GM19467 (cell line): ENCODE data around the gene CHST15.

Experiments
- ATAC-seq: cut with Tn5 transposase; IDR thresholded peaks from one replicate; pipeline ENCODE4 v1.9.1; 2021; ENCODE audit warnings: mild to moderate bottlenecking, moderate library complexity; ENCODE audit not compliant: unreplicated experiment

The CHST15 gene

DNA sequence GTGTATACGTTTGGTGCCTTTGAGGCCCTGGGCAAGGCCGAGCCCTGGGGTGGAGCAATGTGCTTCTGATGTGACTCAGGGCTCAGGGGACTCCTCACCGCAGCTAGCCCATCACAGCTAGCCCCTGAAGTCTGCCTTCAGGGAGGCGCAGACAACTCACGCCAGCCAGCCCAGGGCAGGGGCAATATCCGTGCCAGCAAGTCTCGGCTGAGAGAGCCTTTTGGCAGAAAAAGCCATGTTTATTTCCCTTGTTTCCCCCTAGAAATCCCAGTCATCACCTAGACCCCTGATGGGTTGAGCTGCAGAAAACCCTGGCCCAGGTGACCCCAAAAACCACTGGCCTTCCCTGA, 90.4 kb downstream of the CHST15 start:
- no peak for ATAC-seq

DNA sequence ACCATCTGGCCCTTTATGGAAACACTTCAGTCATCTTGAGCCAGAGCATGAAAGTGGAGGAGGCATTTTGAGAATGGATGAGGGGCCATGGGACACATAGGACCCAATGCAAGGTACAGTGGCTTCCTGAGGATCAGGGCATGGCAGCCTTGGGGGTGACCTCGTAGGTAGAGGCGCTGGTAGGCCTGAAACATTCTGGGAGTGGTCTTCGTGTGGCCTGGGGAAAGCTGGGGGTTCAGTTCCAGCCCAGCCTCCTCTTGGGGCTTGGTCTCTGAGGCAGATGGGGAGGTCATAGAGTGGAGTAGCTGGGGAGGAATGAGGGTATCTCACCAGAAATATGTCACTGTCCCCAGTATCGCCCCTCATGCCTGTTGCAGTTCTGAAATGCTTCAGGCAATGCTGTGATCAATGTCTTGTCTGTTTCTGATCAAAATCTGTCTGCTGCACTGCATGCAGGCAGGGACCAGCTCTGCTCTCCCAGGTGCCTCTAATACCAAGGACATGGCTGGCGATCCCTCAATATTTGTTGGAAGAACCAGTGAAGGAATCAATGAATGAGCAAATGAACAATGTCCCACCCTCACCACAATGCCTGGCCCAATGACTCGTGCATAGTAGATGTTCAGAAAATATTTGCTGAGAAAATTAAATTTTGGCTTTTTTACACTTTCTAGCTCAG, 90.9 kb downstream of the CHST15 start:
- ATAC-seq: no peak

DNA sequence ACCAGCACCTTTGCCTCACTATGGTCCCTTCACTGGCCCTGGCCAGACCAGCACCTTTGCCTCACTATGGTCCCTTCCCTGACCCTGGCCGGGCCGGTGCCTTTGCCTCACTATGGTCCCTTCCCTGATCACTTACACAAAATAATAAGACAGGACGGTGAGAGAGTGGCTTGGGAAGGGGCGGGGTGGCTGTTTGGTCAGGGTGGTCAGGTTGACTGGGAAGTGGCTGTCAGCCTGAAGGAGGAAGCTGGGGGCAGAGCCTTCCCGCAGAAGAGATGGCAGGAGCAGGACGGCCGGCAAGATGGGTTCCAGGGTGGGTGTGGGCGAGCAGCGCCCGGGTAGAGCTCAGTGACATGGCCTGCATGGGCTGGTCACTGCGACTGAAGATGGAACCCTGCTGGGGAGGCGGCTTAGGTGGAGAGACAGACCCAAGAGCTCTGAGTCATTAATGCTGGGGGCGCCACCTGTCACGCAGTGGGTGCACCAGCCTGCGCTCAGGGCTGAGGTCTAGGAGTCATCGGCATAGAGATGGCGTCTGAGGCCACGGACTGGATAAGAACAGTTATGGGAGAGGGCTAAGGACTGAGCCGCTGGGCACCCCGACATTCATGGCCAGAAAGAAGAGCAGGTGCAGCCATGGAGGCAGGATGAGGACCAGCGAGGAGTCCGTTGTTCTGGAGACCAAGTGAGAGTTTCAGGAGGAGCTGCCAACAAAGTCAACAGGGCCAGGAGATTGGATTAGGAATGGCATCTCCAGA, 91.8 kb downstream of the CHST15 start:
- ATAC-seq: no peak

DNA sequence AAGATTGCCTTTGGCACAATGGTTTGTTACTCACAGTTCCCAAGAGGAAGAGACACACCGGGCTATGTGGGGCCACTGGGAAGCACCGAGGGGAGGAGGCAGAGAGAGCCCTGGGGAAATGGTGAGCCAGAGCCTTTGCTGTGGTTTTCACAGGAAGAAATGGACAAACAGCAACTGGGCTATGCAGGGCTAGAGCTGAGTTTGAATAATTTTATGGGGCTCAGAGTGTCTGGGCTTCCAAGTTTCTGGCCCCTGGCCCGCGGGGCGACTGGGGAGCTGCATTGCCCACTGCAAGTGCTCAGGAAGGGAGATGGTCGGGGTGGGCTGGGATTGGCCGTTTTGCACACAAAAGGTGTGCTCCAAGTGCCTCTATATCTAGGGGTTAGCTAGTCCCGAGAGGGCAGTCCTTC, 92.6 kb downstream of the CHST15 start:
- ATAC-seq: no peak

DNA sequence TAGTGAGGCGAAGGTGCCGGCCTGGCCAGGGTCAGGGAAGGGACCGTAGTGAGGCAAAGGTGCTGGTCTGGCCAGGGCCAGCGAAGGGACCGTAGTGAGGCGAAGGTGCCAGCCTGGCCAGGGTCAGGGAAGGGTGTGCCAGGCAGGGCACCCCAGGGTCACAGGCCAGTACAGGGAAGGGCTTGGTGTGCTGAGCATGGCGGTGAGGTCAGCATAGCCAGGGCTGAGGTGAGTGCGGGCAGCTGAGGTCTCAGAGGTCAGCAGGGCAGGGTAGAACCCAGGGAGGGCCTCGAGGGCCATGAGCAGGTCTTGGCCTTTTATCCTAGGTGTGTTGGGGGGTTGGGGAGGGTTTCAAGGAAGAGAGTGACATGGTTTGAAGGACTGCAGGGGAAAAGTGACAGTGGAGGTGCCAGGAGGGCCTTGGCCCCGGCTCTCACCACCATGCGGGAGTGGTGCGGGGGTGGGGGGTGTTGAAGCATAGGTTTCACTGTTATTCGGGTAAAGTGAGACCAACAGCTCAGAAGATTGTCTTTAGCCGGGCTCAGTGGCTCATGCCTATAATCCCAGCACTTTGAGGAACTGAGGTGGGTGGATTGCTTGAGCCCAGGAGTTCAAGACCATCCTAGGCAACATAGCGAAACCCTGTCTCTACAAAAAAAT, 93.3 kb downstream of the CHST15 start:
- ATAC-seq: no peak

DNA sequence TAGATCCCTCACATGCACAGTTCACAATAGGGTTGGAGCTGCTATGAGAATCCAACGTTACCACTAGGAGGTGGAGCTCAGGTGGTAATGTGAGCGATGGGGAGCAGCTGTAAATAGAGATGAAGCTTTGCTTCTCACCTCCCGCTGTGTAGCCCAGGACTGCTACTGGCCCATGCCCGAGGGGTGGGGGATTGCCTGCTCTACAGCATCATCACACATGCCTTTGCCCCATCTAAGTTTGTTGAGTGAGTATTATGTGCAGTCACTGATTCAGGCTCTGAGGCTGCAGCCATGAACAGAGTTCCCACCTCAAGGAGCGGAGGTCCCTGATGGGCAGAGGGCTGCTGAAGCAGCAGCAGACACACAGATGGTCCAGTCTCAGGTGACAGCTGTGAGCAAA, 94.1 kb downstream of the CHST15 start:
- no peak for ATAC-seq

DNA sequence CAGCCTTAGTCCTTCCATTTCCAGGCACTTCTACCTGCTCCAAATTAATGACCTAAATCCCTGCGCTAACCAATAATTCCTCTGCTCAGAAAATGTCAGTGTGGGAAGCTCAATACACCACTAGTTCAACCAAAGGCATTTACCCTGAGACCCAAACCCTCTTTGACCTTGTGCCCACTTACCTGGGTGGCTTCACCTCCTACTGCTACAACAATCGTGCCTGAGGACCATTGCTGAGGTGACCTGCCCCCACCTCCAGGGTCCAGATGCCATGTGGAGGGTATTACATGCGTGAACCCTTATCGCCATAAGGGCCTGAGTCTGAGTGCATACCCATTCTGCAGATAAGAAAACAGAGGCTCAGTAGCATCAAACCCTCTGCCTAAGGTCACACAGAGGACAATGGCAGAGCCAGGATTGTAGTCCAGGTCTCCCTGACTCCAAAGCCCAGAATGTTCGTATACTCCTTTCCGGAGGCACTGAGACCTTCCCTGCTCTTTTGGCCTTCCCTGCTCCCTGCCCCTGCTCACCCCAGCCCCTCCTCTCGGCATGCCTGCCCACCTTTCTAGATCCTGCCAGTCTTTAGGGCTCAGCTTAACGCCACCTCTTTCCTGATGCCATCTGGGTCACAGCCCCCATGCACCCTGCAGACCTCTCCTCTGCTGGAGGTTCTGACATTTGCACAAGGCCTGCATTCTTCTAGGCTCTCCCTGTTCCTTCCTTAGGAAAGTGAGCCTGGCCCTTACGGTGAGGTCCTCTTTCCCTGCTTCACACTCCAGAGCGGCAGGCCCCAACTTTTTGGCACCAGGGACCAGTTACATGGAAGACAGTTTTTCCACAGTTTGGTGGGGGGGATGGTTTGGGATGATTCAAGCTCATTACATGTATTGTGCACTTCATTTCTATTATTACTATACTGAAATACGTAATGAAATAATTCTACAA, 94.9 kb downstream of the CHST15 start:
- ATAC-seq: no peak

DNA sequence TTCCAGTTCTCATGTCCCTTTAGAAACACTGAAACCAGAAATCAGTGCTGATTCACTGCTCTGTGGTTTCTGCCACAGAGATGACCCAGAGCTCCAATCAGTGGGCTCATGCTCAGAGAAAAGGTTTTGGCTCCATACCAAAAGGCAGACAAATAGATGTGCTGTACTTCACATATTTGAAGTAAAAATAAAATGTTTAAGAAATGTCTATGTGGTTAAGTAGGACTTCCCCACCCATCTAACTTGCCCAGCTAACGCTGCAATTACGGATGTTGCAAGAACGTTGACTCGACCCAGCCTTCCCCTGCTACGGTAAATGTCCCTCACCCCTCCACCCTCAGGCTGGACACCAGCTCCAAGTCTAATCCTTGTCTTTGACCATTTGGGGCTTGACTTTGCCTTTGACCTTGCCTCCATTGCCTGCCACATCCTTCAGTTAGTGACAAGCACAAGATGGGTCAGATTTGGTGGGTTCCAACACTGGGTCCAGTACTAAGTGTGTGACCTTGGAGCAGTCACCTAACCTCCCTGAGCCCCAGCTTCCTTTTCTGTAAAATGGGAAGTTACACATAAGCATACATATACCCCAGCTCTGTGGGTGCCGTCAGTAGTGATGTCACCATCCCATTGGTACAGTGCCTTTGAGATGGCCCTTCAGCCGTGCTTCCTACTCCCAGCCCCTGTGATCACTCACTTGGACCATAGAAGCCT, 95.8 kb downstream of the CHST15 start:
- ATAC-seq: no peak

DNA sequence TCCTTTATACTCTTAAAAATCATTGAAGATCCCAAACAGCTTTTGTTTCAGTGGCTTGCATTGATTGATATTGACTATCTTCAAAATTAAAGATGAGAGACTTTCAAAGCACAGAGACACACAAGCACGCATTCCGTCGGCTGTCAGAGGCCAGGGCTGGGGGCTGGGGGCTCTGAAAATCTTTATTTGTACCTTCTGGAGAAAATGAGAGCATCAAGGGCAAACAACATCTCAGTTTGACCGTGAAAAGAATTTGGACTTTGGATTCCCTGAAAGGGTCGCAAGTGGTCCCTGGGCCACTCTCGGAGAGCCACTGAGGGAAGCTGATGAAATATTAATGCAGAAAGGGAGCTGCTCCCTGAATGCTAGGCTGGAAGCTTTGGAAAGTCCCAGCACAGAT, 96.4 kb downstream of the CHST15 start:
- ATAC-seq: no peak

DNA sequence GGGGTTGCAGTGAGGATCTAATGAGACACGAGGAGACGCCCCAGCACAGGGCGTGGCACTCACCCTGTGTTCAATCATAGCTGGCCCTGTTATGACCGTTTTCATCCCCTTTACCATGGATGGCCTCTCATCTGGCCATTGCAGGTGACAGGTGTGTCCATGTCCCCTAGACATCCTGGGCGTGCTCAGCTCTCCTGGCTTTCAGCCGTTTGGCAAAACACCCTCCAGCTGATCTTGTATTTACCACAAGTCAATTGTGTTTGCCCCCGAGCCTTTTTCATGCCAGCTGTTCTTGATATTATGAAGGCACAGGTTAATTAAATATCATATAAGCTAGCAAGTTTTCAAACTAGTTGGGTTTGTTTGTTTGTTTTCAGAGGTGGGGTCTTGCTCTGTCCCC, 97.1 kb downstream of the CHST15 start:
- ATAC-seq: no peak

DNA sequence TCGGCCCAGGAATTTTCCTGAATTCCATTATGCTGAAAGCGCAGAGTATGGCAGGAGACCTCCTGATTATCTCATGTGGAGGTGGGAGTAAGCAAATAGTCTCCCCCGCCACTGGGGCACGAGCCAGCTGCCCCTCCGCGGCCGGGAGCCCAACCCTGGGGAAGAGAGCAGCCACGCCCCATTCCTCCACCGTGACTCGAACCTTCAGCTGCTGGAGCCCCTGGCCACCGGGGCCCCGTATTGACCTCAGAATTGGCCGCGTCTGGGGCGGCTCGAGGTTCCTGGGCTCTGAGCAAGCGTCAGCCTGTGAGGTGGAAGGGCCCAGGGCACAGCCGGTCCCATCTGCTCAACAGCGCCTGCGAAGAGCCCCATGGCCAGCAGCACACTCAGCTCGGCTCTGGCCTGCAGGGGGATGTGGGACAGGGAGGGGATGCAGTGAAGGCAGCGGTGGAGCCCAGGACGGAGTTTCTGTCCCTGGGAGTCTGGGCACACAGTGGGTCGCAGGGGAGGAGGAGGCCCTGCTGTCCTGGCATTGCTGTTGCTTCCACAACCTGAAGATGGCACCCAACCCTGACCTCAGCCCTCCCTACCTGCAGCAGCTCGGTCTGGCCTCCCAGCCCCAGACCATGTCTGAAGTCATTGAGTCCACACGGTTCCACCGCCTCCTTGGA, 97.8 kb downstream of the CHST15 start:
- ATAC-seq: no peak

DNA sequence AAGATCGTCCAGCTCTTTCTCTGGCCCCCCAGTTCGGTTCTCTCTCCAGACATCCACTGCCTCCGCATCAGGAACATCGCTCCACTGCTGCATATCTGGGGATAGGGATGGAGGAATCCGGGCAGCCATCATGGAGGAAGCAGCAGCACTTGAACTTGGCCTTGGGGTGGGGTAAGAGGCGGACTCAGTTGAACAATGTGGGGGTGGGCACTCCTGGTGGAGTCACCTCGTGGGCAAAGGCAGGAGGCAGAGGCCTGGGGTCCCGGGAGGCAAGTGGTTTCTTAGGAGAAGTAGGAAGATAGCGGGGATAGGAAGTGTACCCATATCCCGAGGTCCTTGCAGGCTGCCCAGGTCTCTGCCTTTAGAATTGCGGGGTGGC, 98.3 kb downstream of the CHST15 start:
- no peak for ATAC-seq

DNA sequence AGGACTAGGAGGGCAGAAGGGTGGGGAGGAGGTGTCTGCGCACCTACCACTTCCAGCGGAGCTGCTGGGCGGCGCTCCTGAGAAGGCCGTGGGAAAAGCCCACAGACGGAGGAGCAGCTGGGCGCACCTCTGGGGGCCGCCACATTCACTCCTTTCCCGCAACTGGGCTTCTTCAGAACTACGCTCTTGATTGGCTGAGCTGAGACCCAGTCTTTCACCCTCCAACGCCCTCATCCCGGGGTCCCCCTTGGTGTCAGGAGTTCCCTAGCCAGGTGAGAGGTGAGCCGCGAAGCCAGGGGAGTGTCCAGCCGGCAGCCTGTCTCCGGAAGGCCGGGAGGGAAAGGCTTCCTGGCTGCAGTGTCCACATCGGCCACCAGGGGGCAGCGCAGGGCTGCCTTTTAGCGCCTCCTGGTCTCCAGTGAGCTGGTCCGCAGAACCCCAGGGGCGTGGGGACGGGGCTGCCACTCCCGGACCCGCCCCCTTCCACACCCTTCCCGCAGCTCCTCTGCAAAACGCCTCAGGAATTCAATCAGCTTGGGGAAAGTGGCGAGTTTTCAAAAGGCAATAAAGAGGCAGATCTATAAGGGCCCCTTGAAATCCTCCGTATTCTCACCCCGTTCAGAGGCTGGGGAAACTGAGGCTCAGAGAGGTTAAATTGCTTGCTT, 98.8 kb downstream of the CHST15 start:
- ATAC-seq: no peak

DNA sequence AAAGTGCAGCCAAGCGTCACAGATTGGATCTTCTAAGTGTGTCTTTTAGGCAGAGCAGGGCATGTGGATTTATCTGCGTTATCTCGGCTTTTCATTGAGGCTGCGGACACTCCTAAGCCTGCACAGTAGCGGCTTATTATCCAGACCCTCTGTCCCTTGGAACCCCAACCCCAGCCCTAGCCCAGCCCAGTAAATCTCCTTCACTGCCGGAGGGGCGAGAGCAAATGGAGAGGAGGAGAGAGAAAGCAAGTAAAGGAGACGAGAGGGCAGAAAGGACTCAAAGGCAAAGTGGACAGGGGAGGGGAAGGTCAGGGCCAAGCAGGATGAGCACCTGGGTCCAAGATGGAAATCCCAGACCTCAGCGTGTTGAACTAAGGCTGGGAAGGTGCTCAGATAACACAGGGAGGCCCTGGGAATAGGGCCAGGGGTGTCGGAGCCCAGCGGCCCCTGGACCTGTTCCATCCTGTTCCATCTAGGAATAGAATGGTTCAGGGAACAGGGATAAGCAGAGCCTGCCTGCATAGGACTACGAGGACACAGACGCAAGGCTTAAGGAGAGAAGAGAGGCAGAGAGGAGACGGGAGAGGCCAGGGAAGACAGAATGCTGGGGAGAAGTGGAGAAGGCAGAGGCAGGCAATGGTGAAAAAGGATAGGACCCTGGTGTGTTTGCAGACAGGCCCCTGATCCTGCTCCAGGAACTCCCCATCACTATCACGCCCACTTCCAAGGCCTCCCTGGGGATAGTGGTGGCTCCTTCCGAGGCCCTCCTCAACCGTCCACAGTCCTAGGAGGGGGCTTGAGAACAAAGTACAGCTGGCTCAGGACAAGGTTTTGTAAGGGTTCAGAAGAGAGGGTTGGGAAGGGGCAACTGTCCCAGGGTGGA, 99.6 kb downstream of the CHST15 start:
- ATAC-seq: no peak

DNA sequence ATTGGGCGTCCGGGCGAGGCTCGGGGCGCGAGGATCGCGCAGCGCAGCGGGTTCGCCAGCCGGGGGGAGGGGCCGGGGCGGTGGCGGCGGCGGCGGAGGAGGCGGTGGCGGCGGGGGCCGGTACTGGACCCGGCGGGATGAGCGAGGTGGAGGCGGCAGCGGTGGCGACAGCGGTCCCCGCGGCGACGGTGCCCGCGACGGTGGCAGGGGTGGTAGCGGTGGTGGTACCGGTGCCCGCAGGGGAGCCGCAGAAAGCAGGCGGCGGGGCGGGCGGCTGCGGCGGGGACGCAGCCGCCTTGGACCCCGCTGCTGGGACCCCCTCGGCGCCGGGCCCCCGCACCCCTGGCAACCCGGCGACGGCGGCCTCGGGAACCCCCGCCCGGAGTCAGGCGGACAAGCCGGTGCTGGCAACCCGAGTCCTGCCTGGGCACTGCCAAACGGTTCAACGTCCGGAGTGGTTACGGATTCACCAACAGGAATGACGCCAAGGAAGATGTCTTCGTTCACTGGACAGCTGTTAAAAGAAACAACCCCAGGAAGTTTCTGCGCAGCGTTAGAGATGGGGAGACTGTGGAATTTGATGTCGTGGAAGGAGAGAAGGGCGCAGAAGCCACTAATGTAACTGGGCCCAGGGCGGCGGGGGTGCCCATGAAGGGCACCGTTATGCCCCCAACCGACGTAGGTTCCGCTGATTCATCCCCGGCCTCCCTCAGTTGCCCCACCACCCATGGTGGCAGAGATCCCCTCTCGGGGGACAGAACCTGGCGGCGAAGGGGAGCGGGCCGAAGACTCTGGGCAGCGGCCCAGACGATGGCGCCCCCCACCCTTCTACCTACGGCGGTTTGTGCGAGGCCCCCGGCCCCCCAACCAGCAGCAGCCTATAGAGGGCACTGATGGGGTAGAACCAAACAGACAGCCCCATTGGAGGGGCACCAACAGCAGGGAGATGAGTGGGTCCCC, 101.5 kb downstream of the CHST15 start:
- ATAC-seq: no peak

DNA sequence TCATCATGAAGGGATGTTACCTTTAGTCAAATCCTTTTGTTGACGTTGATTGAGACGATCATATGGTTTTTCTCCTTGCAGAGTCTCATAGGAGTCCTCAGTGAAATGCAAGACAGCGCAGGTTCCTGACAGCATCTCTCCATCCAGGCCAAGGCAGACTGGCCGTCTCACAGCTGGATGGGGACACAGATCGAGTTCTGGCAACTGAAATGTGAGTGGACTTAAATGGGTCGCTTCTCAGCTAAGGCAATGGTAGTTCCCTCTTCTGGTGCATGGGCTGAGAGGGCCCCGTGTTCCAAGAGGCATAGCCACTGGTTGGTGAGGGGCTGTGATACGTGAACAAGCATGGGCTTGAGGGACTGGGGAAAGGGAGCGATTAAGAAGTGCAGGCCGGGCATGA, 102.5 kb downstream of the CHST15 start:
- no peak for ATAC-seq

DNA sequence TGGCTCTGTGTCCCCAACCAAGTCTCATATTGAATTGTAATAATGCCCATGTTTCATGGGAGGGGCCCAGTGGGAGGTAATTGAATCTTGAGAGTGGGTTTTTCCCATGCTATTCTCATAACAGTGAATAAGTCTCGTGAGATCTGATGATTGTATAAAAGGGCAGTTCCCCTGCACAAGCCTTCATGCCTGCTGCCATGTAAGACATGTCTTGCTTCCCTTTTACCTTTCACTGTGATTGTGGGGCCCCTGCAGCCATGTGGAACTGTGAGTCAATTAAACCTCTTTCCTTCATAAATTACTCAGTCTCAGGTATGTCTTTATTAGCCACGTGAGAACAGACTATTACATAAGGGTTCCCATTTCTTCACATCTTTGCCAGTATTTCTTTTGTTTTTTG, 104.7 kb downstream of the CHST15 start:
- ATAC-seq: no peak
